ENCODE results near the gene CSNK2A2. TPM values are rescaled to one million over a fixed set of nuclear protein-coding genes. Genes with fewer than 3 reads are reported as not detected.

The CSNK2A2 gene
- total and polyA plus RNA-seq, 10 of the 15 experiments (the other 5 are each of a cell fraction or from before 2014, with no cell fraction given) = 17.4 to 79.1 (median 29.4) TPM

- intact Hi-C loops (cut with micrococcal nuclease; ENCODE audit: unreplicated experiment) (no loop called here), in situ Hi-C loops (cut with MboI) (no loop called here)
- BruUV-seq (replicated peaks) = no TSS peak
- no peak overlapping the region for H2AFZ ChIP-seq (ENCODE audit: control insufficient read depth, low read depth, low read length)
- no peak overlapping the region for H3K4me3 ChIP-seq
- CTCF ChIA-PET = no interaction called here
- H3K9ac ChIP-seq (ENCODE audit: control insufficient read depth, insufficient read depth, low read length) = no peak overlapping the region
- 80% methylated on average over 3 of the region's 3 CpGs for WGBS (ENCODE audit: insufficient coverage, insufficient replicate concordance, low lambda C conversion rate, missing lambda C conversion rate)
- no peaks in the 10 kb centered on the region for H3K27me3 ChIP-seq (replicated peaks in 1 of 2; ENCODE audit: control insufficient read depth in 2 of 2, insufficient read depth in 2 of 2, low read length in 1 of 2)
- H3K4me1 ChIP-seq (ENCODE audit: control insufficient read depth, insufficient read depth, low read length) = no peaks in the 10 kb centered on the region
- TF ChIP-seq, protein P1, sequence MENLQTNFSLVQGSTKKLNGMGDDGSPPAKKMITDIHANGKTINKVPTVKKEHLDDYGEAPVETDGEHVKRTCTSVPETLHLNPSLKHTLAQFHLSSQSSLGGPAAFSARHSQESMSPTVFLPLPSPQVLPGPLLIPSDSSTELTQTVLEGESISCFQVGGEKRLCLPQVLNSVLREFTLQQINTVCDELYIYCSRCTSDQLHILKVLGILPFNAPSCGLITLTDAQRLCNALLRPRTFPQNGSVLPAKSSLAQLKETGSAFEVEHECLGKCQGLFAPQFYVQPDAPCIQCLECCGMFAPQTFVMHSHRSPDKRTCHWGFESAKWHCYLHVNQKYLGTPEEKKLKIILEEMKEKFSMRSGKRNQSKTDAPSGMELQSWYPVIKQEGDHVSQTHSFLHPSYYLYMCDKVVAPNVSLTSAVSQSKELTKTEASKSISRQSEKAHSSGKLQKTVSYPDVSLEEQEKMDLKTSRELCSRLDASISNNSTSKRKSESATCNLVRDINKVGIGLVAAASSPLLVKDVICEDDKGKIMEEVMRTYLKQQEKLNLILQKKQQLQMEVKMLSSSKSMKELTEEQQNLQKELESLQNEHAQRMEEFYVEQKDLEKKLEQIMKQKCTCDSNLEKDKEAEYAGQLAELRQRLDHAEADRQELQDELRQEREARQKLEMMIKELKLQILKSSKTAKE (IDR thresholded peaks at IDR 0.05; ENCODE audit: low read depth, poor library complexity, severe bottlenecking) = no peak
- TF ChIP-seq HDGF (IDR thresholded peaks at IDR 0.05) = no peak
- no peak for TF ChIP-seq POLR2AphosphoS2 (IDR thresholded peaks at IDR 0.05; ENCODE audit: low read depth, low read length)
- no peak for TF ChIP-seq DPF2 (IDR thresholded peaks at IDR 0.05)
- no peak for TF ChIP-seq NBN (IDR thresholded peaks at IDR 0.05)
- TF ChIP-seq, protein P2, sequence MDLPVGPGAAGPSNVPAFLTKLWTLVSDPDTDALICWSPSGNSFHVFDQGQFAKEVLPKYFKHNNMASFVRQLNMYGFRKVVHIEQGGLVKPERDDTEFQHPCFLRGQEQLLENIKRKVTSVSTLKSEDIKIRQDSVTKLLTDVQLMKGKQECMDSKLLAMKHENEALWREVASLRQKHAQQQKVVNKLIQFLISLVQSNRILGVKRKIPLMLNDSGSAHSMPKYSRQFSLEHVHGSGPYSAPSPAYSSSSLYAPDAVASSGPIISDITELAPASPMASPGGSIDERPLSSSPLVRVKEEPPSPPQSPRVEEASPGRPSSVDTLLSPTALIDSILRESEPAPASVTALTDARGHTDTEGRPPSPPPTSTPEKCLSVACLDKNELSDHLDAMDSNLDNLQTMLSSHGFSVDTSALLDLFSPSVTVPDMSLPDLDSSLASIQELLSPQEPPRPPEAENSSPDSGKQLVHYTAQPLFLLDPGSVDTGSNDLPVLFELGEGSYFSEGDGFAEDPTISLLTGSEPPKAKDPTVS (IDR thresholded peaks at IDR 0.05; ENCODE audit: low read depth, low read length) = no peak
- TF ChIP-seq, protein P3, sequence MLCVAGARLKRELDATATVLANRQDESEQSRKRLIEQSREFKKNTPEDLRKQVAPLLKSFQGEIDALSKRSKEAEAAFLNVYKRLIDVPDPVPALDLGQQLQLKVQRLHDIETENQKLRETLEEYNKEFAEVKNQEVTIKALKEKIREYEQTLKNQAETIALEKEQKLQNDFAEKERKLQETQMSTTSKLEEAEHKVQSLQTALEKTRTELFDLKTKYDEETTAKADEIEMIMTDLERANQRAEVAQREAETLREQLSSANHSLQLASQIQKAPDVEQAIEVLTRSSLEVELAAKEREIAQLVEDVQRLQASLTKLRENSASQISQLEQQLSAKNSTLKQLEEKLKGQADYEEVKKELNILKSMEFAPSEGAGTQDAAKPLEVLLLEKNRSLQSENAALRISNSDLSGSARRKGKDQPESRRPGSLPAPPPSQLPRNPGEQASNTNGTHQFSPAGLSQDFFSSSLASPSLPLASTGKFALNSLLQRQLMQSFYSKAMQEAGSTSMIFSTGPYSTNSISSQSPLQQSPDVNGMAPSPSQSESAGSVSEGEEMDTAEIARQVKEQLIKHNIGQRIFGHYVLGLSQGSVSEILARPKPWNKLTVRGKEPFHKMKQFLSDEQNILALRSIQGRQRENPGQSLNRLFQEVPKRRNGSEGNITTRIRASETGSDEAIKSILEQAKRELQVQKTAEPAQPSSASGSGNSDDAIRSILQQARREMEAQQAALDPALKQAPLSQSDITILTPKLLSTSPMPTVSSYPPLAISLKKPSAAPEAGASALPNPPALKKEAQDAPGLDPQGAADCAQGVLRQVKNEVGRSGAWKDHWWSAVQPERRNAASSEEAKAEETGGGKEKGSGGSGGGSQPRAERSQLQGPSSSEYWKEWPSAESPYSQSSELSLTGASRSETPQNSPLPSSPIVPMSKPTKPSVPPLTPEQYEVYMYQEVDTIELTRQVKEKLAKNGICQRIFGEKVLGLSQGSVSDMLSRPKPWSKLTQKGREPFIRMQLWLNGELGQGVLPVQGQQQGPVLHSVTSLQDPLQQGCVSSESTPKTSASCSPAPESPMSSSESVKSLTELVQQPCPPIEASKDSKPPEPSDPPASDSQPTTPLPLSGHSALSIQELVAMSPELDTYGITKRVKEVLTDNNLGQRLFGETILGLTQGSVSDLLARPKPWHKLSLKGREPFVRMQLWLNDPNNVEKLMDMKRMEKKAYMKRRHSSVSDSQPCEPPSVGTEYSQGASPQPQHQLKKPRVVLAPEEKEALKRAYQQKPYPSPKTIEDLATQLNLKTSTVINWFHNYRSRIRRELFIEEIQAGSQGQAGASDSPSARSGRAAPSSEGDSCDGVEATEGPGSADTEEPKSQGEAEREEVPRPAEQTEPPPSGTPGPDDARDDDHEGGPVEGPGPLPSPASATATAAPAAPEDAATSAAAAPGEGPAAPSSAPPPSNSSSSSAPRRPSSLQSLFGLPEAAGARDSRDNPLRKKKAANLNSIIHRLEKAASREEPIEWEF (IDR thresholded peaks at IDR 0.05; ENCODE audit: insufficient replicate concordance, low read depth, low read length) = no peak
- ATAC-seq = no peak
- H3K36me3 ChIP-seq (ENCODE audit: control insufficient read depth in 2 of 2, insufficient read depth in 2 of 2, low read length in 1 of 2) = peaks cover 18 to 22% of the 10 kb centered on the region in 2 experiments; a peak in 3 of 4 replicates
- FAIRE-seq = no peak
- H3K9me3 ChIP-seq (replicated peaks; ENCODE audit: control insufficient read depth, insufficient read depth, low read length) = no peaks in the 10 kb centered on the region
- no peak overlapping the region for H3K4me2 ChIP-seq (ENCODE audit: control insufficient read depth, insufficient read depth)
- no peaks in the 10 kb centered on the region for H4K20me1 ChIP-seq (ENCODE audit: control insufficient read depth, insufficient read depth)
- no peaks in the 10 kb centered on the region for H3K79me2 ChIP-seq (ENCODE audit: control insufficient read depth, insufficient read depth, low read length)
- no peak overlapping the region for H3K27ac ChIP-seq (ENCODE audit: control insufficient read depth, insufficient read depth)
- SMC1A ChIA-PET (ENCODE audit: uncharacterized antibody, unreplicated experiment) = no interaction called here
- POLR2A ChIA-PET = no interaction called here
- RAD21 ChIA-PET (ENCODE audit: unreplicated experiment) = no interaction called here
- no peak for DNase-seq (ENCODE audit: low read depth, low spot score)
Observed at GRCh38 chr16:58158725-58159124, 39.2 kb downstream of the CSNK2A2 start.

Data from GM12878 (cell line).